D721Med (cell line): Measurements from ENCODE around the gene MRPS18A.
A peak's percentile ranks its signal among the peaks of the same experiment; 100 is the strongest.

Source experiments
- DNase-seq: peaks from one replicate; pipeline ENCODE4 v3.0.0; 2011; ENCODE audit warnings: low spot score; ENCODE audit not compliant: insufficient read length
- FAIRE-seq: peaks from 2 replicates; lab custom pipeline; 2011; peaks lifted over from hg19 to GRCh38; lab: Jason Lieb, UNC
- TF ChIP-seq, protein P1 (sequence below): IDR thresholded peaks from 2 replicates; pipeline ENCODE4 v1.5.1; 2012; ENCODE audit warnings: mild to moderate bottlenecking, control low read depth; ENCODE audit not compliant: insufficient read depth; ENCODE audit errors: missing control alignments

The MRPS18A gene

DNA sequence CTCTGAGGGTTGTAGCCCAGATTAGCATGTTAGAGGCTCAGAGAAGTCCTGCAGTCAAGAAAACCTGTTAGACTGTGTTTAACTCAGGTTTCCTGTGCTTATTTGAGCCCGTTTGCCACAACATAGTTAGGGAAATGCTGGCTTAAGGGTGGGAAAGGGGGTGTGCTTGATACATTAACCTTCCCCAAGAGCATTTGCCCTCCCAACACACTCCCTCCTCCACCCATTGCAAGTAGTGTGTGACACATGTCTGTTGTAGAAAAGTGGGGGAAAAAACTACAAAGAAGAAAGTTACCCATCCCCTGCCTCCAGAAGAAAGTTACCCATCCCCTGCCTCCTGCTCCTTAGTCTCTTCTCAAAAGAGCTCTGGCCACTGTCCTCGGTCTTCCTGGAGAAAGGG, 36.8 kb upstream of the MRPS18A start:
- FAIRE-seq, result no peak
- no peak for DNase-seq
- TF ChIP-seq, protein P1, sequence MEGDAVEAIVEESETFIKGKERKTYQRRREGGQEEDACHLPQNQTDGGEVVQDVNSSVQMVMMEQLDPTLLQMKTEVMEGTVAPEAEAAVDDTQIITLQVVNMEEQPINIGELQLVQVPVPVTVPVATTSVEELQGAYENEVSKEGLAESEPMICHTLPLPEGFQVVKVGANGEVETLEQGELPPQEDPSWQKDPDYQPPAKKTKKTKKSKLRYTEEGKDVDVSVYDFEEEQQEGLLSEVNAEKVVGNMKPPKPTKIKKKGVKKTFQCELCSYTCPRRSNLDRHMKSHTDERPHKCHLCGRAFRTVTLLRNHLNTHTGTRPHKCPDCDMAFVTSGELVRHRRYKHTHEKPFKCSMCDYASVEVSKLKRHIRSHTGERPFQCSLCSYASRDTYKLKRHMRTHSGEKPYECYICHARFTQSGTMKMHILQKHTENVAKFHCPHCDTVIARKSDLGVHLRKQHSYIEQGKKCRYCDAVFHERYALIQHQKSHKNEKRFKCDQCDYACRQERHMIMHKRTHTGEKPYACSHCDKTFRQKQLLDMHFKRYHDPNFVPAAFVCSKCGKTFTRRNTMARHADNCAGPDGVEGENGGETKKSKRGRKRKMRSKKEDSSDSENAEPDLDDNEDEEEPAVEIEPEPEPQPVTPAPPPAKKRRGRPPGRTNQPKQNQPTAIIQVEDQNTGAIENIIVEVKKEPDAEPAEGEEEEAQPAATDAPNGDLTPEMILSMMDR, result no peak

DNA sequence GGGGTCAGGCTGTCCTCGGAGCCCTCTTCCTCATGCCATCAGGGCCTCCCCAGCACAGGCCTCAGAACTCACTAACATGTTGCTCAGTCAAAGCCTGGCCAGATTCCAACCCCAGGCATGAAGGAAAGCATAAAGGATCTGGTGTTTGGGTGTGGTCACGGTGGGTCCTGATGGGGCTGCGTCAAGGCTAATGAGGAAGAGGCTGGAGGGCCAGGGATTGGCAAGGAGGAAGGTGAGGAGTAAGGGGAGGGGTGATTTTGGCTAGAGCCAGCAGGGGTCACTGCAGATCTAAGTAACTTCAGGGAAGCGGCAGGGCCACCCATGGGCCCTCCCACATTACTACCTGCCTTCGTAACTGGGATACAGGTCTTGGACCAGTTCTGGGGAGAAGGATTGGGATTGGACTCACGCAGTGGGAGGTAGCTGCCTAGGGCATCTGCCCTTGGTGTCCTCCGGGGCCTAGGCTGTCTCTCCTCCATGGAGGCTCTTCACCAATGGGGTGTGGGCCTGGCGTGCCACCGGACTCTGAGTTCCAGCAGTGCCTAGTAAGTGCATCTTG, 36.2 kb upstream of the MRPS18A start:
- FAIRE-seq, result no peak
- no peak for DNase-seq

DNA sequence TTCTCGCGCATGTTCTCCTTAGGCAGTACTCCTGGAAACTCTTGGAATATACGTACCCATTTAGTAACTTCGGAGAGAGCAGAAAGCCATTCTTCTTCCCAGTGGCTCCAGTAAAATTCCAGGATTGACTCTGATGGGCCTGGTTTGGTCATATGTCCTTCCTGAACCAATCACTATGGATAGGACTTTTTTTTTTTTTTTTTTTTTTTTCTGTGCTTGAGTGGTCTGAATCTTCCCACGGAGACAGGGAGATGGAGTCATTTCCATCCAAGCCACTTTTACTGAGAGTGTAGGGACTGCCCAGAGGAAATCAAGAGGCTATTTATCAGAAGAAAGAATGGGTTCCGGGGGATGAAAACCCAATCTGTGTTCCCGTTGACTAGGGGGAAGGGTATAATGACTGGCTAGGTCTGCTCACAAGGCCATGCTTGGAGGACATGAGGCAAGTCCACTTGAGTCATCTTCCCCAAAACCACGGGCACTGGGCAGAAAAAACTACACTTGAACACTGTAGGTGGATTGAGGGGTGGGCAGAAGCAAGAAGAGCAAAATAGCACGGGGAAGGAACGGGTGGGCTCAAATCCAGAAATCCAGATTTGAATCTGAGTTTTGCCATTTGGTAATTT, 35.4 kb upstream of the MRPS18A start:
- FAIRE-seq (no peak), DNase-seq (no peak)
- TF ChIP-seq, protein P1, result no peak

More for the DNA sequence above, 36.2 kb upstream of the MRPS18A start:
- TF ChIP-seq, protein P1, result peak; percentile 53

DNA sequence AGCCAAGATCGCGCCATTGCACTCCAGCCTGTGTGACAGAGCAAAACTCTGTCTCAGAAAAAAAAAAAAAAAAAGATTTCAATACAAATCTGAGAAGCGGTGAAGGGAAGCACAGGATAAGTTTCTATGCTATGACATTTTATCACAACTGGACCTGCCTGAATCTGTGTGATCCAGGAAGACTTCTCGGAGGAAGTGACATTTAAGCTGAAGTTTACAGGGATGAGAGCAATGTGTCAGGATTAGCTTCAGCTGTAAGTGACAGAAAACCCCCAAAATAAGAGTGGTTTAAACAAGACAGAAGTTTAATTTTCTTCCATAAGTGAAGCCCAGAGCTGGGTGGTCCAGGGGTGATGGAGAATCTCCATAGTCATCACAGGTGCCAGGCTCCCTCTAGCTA, 33.4 kb upstream of the MRPS18A start:
- no peak for DNase-seq
- TF ChIP-seq, protein P1, result no peak
- FAIRE-seq, result no peak

DNA sequence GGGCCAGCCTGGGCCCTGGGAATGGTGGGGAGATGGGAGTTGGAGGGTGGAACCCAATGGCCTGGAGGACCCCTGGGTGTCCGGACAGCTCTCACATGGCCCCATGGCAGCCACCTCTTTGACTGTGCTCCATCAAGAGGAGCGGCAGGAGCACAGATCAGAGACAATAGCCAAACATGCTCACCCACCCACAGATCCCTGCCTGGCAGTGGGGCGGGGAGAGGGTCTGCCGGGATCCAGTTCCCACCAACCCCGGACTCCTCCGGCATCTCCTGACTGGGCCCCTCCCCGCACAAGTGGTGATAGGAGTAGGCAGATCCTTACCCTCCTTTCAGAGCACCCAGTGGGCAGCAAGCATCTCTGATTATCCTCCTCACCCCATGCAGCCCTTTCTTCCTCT, 31.9 kb upstream of the MRPS18A start:
- no peak for DNase-seq
- TF ChIP-seq, protein P1, result no peak
- no peak for FAIRE-seq

DNA sequence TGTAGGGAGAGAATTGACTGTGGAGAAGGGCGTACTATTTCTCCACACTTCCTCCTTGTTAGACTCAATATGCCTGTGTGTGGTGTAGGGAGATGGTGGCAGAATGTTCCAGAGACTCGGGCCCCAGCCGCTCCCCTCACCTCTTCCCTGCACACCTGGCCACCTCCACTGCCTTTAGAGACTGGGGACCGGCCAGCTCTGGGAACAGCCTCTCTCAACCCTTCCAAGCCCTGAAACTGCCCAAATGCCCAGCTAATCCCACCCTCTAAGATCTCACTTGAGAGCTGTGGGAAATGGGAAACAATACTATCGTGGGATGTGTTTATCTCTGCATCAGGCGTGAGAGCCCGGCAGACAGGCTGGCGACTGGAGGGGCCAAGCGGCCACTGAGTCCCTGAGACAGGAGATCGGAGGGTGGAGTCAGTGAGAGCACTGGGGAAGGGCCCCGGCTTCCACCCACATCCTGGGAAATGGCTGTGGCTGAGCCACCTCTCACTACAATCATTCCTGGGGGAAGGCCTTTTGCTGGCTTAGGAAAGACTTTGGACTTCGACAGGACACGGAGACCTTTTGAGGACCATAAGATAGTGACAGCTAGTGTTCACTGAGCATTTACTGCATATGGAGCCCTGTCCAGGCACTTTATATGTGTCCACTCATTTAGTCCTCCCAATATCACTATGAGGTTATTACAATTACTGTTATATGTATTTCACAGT, 31.0 kb upstream of the MRPS18A start:
- FAIRE-seq (no peak), DNase-seq (no peak)
- TF ChIP-seq, protein P1, result no peak

DNA sequence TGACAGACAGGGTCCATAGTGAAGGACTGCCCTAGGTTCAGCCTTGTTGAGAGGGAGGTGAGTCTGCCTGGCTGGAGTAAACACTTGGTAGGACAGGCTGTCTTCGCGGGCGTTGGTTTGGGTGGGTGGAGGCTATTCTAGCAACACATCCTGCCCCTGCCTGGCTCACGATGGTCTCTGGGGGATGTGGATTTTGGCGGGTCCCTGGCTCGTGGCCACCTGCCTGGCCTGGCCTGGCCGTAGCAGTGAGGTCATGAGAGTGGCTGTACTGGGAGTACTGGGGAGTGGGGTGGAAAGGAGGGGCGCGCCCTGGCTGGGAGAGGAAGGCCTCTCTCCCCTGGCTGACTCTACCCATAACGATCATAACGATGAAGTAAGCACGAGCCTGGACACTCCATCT, 30.2 kb upstream of the MRPS18A start:
- TF ChIP-seq, protein P1, result no peak
- DNase-seq, result no peak
- no peak for FAIRE-seq
